ENCODE data around the gene SLCO4A1.

The SLCO4A1 gene

DNA sequence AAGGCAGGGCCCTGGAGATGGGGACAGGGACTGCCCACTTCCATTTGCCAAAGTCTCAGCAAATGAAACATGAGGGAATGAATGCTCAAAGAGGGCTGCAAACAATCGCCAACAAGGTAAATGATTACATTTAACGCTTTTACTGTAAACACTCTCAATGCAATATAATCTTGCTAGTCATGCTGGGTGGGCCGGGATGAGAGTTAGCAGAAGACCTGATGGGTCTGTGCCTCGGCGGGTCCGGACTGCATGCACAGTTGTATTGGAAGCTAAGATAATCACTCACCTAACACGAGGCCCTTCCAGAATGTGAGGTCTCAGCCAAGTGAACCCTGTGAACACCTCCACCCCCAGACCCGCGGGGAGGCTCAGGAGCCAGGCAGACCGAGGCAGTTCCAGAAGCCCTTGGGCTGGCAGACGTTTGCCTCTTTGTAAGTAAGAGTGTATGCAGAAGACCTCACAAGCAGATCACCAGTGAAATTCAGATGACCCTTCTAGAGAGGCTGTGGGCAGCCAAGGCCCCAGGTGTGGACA is 4.7 kb upstream of the SLCO4A1 start:
- DNase-seq (ENCODE audit: low read depth, low spot score), result no peak

DNA sequence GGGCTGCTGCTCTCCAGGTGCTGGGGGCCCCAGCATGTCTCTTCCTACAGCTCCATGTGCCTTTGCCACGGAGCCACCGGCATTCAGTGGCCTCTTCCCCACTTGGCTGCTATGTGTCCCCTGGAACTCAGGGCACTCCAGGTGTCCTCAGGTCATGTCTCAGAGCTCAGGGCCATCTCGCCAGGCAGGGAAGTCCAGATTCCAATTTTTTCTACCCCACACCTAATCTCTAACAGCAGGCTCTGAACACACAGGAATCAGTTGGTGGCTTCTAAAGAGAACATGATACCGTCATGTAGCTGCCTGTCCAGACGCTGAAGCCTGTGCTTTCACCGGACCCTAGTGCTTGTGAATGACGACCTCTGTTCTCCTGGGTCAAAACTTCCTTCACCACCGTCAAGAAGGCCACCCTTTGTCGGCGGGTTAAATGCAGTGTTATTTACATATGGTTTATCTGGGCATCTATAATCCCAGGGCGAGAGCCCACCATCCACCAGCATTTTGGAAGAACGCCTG is 4.2 kb upstream of the SLCO4A1 start:
- DNase-seq (ENCODE audit: low read depth, low spot score), result no peak

DNA sequence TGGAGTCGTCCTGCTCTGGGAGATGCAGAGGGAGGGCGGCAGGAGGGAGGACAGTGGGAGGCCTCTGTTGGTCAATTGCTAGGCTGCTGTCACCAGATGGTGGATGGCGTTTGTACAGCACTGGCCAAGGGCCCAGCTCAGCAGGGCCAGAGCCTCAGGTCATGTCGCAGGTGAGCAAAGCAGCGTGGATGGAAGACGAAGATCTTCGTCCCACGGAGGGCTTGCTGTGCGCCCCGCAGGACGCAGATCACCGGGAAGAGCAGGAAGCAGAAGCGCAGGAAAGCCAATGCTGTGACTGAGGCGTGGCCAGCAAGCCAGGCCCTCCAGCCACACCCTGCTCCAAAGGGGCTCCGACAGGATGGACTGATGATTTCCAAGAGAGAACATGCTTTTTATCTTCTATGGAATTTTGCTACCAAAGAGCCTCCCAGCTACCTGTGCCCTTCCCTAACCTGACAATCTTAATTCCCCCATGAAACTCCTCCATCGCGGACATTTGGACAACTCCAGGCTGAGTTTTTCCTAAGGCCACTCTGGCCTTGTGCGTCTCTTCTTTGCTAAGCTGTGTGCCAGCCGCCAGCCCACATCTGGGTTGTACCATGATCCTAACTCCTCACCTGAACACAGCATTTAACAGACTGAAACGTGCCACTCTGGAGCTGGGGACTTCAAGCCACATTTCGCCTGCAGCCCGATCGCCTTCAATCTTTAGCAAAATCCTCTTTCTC is 3.5 kb upstream of the SLCO4A1 start:
- DNase-seq (ENCODE audit: low read depth, low spot score), result no peak

DNA sequence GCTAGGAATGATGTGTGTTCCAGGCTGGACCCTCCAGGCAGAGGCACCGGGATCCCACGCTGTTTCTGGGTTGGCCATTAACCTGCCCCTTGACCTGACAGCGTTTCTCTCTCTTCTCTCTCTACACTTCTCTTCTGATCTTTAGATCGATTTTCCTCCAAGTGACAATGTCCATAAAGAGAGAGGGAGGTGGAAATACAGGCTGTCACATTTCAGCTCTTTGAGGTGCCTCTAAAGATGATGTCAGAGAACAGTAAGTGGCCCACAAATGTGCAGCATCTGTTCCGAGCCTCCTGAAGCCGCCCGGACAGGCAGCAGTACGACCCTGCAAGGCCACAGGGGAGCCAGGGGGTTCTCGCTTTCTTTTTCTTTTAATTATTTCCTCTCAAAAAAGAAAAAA is 2.5 kb upstream of the SLCO4A1 start:
- DNase-seq (ENCODE audit: low read depth, low spot score), result no peak

DNA sequence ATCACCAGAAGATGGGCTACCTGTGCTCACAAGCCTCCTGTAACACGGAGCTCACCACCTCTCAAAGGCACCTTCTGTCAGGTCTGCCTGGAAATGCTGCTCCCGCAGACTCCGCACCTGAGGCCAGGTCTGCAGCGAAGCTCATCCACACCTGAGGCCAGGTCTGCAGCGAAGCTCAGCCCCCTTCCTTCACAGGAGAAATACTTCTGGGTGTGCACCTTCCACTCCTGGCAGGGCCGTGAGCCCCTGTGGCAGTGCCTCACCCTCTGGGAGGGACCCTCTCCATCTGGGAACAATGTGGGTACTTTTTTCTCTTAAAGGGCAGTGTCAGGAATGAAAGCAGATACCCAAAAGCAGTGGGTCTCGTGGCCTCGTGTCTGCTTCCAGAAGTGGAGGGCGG is 1.4 kb upstream of the SLCO4A1 start:
- DNase-seq (ENCODE audit: low read depth, low spot score), result no peak

DNA sequence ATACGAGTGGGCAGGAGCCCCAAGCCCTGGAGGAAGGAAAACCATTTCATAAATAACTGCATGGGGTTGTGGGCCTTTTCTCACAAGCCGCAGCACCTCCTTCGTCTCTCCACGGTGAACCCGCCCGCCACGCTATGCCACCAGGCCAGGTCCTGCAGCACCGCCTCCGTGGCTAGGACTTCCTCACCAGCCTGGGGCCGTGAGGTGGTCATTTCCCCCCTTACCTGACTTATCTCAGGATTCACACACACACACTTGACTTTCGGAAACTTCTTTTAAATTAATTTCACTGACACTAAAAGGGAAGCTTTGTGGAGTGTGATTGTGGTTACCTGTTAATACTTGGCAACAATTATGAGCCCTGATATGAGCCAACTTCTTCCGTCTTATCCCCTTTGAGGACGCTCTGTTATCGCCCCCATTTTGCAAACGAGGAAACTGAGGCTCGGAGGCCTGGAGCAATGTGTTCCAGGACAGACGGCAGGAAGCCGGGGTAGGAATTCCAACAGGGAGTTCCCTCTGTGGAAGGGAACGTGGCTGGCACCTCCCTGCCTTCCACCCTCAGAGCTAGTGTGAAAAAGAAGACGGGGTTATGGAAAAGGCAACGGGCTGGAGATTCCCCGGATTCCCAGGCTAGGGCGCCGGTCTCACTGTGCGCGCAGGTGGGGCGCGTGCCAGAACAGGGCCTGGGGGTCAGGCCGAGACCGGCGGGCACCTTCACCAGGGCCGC is 817 bp upstream of the SLCO4A1 start:
- DNase-seq (ENCODE audit: low read depth, low spot score), result no peak

DNA sequence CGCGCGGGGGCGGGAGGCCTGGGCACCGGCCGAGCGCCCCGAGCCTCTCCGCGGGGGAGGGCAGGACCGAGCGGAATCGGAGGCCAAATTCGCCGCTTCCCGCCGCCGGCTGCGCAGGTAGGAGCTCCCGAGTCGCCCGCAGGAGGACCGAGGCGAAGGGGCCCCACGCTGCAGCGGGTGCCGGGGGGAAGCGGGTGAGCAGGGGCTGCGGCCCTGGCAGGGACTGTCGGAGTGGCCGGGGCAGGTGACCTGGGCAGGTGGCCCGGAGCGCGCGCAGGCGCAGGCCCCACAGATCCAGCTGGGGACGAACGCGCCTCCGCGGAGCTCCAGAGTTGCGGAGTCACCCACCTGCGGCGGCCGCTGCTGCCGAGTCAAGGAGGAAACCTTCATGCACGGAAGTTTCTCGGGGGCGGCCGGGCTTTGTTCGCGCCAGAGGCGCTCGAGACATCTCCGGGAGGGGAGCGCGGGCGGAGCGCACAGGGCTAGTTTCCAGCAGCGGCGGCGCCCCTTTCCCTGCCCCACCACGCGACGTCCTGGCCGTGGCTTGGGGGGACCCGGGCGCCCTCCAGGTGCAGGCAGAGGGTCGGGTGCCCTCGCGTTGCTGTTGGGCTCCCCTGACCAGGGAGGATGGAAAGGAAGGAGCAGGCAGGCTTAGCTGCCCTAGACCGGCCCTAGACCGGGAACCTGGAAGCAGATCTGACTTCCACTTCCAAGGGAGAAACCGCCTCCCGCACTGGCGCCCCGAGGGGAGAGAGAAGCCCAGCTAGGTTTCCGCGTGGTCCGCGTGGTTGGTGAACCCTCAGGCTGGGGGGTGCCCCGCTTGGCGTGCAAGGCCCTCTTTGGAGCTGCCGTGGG is 590 bp downstream of the SLCO4A1 start:
- peak; percentile 36 for DNase-seq (ENCODE audit: low read depth, low spot score)

DNA sequence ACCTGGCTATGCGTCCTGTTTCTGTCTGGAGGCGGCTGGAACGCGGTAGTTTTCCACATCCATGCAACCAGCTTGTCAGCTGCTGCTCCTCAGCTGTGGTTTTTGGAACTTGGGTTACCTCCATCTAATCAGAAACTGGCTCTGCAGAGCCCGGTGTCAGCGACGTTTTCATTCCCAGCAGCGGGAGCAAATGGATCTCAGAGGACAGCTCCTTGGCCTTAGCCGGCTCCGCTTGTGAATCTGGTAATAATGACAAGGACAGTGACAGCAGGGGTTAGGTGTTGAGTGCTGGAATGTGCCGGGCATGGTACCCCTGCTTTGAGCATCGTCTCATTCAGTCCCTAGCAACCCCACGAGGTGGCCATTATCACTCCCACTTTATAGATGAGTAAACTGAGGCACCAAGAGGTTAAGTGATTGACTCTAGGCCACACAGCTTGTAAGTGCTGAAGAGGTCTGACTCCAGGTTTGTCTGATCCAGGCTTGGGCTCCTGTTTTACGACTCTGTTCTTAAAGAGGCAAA is 1.3 kb downstream of the SLCO4A1 start:
- no peak for DNase-seq (ENCODE audit: low read depth, low spot score)

DNA sequence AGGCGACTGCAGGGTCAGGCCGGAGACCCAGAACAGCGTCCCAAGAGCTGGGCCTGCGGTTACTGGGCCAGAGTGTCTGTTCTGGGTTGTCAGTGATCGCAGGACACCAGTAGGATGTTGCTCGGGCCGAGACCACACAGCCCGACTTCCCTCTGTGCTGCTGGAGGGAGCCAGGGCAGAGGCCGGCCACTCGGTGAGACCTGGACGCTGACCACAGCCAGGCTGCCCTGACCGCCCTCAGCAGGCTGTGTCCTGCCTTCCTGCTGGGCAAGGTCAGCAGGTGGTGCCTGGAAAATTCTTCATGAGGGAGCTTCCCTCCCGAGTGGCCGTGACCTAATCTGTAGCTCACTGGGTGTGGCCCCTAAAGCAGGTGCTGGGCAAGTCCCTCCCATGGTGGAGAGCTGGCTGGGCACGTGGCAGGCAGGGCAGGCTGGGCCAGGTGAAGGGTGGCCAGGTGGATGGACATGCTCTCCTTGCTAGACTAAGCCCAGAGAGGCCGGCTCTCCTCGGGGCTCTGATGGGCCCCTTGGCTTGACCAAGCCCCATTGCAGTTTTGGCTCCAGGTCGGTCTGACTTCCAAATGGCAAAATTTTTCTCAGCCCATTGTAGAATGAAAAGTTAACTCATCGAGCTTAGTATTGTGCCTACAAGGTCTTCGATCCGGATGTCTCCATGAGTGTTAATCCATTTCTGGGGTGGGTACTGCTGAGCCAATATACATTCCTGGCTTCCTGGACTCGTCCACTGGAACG is 1.9 kb downstream of the SLCO4A1 start:
- no peak for DNase-seq (ENCODE audit: low read depth, low spot score)

DNA sequence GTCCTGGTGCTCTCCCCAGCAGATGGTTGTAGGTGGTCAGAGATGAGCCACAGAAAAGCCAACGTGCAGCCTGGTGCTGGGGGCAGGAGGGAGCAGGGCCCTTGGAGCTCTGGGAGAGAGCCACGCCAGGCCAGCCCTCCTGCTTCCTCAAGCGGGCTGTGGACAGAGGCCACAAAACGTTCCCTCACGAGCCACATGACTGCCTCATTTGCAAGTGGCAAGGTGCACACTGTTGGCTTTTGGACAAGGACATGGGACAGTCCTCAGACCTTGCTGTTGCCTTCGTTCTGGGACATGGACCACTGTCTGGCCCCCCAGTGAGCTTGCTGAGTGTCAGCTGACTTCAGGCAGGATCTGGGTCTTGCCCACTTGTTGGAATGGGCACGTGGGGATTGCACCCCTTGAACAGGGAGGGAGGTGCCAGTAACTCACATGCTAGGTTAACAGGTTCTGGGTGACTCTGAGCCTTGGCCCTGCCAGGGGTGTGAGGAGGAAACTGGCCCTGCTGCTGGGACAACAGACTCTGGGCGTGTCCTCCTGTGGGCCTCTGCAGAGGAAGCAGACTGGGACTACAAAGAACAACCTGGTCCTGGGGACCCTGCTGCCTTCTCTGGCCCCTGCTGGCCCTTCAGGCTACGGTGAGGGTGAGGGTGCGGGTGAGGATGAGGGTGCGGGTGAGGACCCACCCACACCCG is 2.6 kb downstream of the SLCO4A1 start:
- DNase-seq (ENCODE audit: low read depth, low spot score), result no peak

DNA sequence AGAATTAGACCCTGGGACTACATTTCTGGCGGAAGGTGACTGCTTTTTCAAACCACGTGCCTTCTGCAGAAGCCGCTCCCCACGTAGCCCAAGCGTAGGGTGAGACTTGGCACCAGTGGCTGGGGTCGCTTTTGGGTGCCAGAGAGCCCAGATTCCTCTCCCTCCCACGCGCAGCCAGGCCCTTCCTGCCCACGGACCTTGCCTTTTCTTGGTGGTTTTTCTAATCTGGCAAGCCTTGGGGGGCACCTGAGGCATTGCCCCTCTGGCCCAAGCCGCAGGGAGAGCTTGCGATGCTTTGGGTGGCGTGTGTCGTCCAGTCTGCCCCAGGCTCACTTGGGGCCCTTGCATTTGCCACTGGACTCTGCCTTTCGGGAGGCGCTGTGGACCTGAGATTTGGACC is 3.3 kb downstream of the SLCO4A1 start:
- no peak for DNase-seq (ENCODE audit: low read depth, low spot score)

DNA sequence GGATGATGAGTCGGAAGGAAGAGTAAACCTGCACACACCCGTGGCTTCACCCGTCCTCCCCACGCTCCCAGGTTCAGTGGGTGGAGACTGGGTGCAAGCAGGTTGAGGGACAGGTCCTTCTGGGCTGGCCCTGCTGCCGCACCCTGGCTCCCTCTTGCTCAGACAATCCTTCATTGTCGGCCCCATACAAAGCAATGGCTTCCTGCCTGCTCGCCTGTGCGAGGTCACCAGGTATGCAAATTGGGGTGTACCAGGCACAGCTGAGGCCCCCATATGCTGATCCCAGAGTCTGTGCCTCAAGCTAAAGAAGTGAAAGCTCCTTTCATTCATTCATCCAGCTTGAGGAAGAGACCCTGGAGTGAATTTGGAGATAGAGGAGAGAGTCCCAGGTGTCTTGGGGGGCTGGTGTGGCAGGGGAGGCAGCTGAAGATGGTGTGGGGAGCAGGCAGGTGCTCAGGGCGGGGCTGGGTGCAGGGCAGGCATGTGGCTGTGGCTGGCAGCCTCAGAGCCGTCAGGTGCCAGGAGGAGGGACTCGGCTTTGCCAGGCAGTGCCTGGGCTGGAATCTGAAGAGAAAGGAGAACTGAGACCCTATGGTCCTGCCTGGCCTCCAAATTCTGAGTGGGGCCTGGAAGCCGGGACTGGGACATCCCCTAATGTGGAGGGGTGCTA is 4.7 kb downstream of the SLCO4A1 start:
- DNase-seq (ENCODE audit: low read depth, low spot score), result no peak

DNA sequence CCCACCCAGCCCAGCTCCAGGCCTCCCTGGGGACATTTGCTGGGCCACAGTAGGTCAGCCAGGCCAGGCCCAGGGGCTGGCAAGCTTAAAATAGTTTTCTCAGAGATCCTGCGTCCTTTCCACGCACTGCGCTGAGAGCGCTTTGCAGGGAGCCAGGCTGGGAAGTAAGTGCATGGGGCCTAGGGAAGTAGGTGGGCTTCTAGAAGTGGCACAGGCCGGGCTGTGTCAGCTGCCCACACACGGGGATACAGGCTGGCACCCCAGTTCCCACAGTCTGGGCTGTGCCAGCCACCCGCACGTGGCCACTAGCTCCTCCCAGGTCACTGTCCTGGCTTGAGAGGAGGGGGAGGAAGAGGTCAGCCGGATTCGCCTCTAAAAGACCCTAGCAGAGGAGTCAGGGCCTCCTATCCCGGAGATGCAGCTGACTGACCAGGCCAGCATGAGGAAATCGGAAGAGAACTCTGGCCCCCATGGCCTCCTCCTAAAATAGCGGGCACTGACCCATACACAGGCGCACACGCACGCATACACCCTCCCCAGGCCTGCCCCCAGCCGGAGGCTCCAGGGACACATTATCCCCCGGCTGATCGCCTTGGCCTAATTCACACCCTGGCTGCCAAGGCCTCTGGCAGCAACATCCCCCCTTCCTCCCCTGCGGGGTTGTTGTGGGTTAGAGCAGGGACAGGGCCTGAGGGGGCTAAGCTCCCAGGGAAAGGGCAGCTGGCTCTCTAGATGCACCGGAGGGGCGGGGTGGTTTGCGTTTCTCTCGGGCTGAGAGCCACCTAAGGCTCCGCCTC is 5.4 kb downstream of the SLCO4A1 start:
- no peak for DNase-seq (ENCODE audit: low read depth, low spot score)

DNA sequence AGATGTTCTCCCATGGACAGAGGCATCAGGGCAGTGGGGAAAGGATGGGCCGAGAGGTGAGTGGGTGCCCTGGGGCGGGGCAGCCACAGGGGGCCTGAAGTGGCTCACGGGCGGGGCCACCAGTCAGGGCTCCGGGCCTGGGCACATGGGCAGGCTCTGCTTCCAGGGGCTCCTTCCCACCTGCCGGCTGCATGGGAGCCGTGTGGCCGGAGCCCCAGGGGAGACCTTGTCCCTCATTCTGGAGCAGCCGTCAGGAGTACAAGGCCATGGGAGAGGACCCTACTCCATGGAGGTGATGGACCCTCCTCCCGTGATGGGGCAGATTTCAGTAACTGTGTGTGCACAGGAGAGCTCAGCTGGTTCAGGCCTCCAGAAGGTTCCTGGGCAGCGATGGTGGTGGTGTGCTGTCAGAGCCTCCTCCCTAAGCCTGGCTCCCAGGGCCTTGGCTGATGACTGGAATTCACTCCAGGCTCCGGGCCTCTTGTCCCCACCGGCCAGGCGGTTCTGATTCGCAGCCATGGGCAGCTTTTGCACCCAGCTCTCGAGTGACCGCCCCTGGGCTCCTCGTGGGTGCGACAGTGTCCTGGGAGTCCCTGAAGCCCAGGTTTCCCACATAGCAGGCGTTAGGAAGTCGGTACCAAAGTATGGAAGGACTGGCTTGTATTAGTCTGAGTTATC is 6.2 kb downstream of the SLCO4A1 start:
- DNase-seq (ENCODE audit: low read depth, low spot score), result no peak

DNA sequence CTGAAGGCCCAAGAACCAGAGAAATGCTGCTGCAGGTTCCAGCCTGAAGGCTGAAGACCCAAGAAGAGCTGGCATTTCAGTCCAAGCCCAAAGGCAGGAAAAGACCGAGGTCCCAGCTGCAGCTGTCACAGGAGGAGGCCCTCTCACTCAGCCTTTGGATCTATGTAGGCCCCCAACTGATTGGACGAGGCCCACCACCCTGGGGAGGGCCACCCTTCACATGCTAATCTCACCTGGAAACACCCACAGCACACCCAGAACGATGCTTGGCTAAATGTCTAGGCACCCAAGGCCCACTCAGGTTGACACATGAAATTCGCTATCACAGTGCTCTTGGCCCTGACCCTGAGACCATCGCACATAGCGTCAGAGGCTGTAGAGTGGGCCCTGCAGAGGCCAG is 6.8 kb downstream of the SLCO4A1 start:
- DNase-seq (ENCODE audit: low read depth, low spot score), result no peak

DNA sequence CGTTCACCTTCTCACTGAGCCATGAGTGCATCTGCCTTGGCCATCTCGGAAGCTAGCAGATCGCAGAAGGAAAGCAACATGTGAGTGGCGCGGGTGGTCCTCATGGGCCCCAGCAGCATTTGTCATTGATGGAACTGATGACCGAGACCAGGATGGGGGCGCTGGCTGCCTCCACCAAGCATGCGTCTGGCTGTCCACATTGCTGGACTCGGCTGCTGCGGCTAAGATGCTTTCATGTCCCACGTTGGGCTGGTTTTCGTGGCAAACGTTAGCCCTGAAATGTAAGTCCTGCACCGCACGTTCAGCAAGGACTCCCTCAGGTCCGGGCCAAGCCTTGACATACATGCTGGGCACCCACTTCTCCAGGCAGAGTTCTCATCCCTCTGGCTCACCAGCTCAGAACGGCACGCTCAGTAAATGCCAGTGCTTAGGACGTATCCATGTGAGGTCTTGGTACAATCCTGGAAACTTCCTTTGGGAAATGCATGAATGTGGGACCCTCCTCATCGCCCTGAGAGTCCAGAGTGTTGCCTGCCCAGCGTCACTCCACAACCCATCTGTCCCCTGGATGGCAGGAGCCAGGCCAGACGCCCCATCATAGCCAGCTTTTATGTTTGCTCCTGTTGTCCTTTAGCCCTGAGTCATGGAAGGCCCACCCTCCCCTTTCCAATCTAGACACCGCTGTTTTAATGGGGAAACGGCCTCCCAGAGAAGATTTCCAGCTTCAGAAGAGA is 8.4 kb downstream of the SLCO4A1 start:
- DNase-seq (ENCODE audit: low read depth, low spot score), result no peak

DNA sequence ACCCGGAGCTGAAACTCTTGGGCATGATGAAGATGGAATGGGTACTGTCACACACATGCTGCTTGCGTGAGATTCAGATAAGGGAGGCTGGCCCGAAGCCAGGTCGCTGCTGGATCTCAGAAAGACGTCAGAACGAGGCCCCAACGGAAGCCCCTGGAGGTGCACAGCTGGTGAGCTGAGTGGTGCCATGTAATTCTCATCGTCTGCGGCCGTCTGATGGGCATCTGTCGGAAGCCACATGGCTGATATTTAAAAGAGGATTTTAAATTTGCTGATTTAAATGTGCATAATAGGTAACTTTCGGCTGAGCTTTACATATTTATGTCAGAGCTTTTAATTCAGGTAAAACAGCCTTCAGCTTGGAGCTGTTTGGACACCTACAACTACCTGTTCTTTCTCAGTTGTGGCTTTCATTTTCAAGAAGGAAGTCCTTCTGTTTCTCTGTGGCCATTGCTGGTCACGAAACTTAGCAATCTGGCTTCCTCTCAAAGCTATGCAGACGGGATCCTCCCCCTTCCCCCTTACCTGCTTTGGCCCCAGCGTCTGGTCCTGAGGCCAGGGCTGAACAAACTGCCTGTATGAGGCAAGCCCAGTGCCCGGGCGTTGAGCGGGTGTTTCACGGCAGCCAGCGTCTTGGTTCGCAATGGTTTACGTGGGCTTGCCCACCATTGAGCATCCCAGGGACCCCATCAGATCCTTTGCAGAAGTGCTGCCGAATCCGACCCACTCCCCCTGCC is 9.2 kb downstream of the SLCO4A1 start:
- DNase-seq (ENCODE audit: low read depth, low spot score), result no peak
